Breast epithelium (tissue), 4 donors: ENCODE results near the gene PUM1. TPM values are rescaled to one million over a fixed set of nuclear protein-coding genes. Genes with fewer than 3 reads are reported as not detected.
"Not testable (repeated sequence)": the region's sequence is repeated elsewhere in the genome, so short reads cannot be mapped to it uniquely, and the experiment has no call there.

Experiments
- DNase-seq, 2 donors: peaks; one replicate each; pipeline ENCODE4 v3.0.0-alpha.2; 2019; ENCODE audit warnings: low spot score in 2 of 2
- H3K27ac ChIP-seq, 2 donors: fragments of 200-600 bp; sonication (generic) in 1 of 2; one replicate each; pipeline ENCODE4 v1.5.1; 2016 to 2019; ENCODE audit warnings: mild to moderate bottlenecking in 1 of 2
- H3K27me3 ChIP-seq, 2 donors: fragments of 200-600 bp; sonication (generic) in 1 of 2; one replicate each; pipeline versions ENCODE4 v1.5.1 to v1.6.0; 2017 to 2019; ENCODE audit warnings: control low read depth in 1 of 2, mild to moderate bottlenecking in 1 of 2
- H3K36me3 ChIP-seq: fragments of 200-600 bp; one replicate; pipeline ENCODE4 v1.5.1; 2019
- H3K4me1 ChIP-seq, 2 donors: fragments of 200-600 bp; sonication (generic); one replicate each; pipeline ENCODE4 v1.5.1; 2016 to 2019; ENCODE audit warnings: control low read depth in 1 of 2
- H3K4me3 ChIP-seq, 3 donors: fragments of 200-600 bp; sonication (generic); 1 replicate in 2 of 3; 2 replicates in 1 of 3; pipeline ENCODE4 v1.5.1; 2016 to 2019; ENCODE audit warnings: mild to moderate bottlenecking in 3 of 3, moderate library complexity in 2 of 3
- H3K9me3 ChIP-seq, 2 donors: fragments of 200-600 bp; sonication (generic) in 1 of 2; one replicate each; pipeline ENCODE4 v1.5.1; 2016 to 2019; ENCODE audit warnings: control low read depth in 1 of 2
- POLR2A ChIP-seq: fragments of 450-650 bp; IDR thresholded peaks from one replicate; pipeline ENCODE4 v1.6.1; 2016; ENCODE audit warnings: antibody characterized with exemption, mild to moderate bottlenecking, moderate library complexity
- POLR2AphosphoS5 ChIP-seq, 3 donors: sonication (generic); formaldehyde crosslinking; IDR thresholded peaks; one replicate each; pipeline ENCODE4 v1.6.1; 2017; ENCODE audit warnings: antibody characterized with exemption in 3 of 3
- intact Hi-C: fragments of 100-400 bp; cut with DNase I; formaldehyde crosslinking; loops from one replicate; pipeline ENCODE4 v1.15.1; 2023; ENCODE audit warnings: low total_unique reads
- total RNA-seq, 3 donors: library from RNA; depleted of rRNA; stranded (reverse); fragments of >200 nt; gene quantifications; one replicate each; pipeline ENCODE4 v1.1.0, GENCODE V29; 2016
- TF ChIP-seq, protein P1 (sequence below), 3 donors: fragments of 450-650 bp; IDR thresholded peaks; one replicate each; pipeline ENCODE4 v1.5.1; 2016 to 2017; ENCODE audit warnings: antibody characterized with exemption in 3 of 3, mild to moderate bottlenecking in 3 of 3, moderate library complexity in 3 of 3

PUM1 gene
- total RNA-seq, 3 donors from 2014 or later: 93.8 to 149 (median 116) TPM

GRCh38 chr1:30950700-30951099, 114.8 kb downstream of the PUM1 start:
- H3K27ac ChIP-seq: peak overlapping the region in 1 of 2 donors; percentile 57
- H3K4me3 ChIP-seq: no peak overlapping the region
- TF ChIP-seq, protein P1, sequence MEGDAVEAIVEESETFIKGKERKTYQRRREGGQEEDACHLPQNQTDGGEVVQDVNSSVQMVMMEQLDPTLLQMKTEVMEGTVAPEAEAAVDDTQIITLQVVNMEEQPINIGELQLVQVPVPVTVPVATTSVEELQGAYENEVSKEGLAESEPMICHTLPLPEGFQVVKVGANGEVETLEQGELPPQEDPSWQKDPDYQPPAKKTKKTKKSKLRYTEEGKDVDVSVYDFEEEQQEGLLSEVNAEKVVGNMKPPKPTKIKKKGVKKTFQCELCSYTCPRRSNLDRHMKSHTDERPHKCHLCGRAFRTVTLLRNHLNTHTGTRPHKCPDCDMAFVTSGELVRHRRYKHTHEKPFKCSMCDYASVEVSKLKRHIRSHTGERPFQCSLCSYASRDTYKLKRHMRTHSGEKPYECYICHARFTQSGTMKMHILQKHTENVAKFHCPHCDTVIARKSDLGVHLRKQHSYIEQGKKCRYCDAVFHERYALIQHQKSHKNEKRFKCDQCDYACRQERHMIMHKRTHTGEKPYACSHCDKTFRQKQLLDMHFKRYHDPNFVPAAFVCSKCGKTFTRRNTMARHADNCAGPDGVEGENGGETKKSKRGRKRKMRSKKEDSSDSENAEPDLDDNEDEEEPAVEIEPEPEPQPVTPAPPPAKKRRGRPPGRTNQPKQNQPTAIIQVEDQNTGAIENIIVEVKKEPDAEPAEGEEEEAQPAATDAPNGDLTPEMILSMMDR (IDR thresholded peaks at IDR 0.05): no peak
- TF ChIP-seq POLR2AphosphoS5 (IDR thresholded peaks at IDR 0.05) (no peak), POLR2A (no peak)
- DNase-seq: no peak
- intact Hi-C loops: no loop called here
- peaks cover 6% of the 10 kb centered on the region for H3K36me3 ChIP-seq
- no peaks in the 10 kb centered on the region for H3K9me3 ChIP-seq
- H3K27me3 ChIP-seq: no peaks in the 10 kb centered on the region
- no peaks in the 10 kb centered on the region for H3K4me1 ChIP-seq

DNA sequence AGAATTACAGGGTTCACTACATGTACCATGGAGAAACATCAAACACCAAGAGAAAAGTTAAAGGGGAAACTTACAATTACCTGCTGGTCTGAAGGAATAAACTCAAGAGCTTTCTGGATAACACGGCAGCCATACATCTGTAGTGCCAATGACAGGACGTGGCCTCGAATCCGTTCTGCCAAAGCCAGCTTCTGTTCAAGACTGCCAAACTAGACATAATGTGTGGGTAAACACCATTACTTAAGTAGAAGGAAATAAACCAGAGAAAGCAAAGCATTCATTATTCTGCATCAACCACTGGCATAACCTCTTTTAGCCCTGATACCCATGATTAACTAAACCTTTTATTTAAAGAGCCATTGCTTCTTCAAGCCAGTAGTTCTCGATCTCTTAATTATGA, 115.5 kb downstream of the PUM1 start:
- H3K9me3 ChIP-seq: no peaks in the 10 kb centered on the region
- no peak overlapping the region for H3K4me3 ChIP-seq
- TF ChIP-seq, protein P1 (IDR thresholded peaks at IDR 0.05): no peak
- TF ChIP-seq POLR2A: no peak
- TF ChIP-seq POLR2AphosphoS5 (IDR thresholded peaks at IDR 0.05): no peak
- H3K27me3 ChIP-seq: no peaks in the 10 kb centered on the region
- peaks cover 6% of the 10 kb centered on the region for H3K36me3 ChIP-seq
- intact Hi-C loops: no loop called here
- H3K4me1 ChIP-seq: no peaks in the 10 kb centered on the region
- H3K27ac ChIP-seq: peak overlapping the region in 1 of 2 donors; percentile 57
- no peak for DNase-seq

DNA sequence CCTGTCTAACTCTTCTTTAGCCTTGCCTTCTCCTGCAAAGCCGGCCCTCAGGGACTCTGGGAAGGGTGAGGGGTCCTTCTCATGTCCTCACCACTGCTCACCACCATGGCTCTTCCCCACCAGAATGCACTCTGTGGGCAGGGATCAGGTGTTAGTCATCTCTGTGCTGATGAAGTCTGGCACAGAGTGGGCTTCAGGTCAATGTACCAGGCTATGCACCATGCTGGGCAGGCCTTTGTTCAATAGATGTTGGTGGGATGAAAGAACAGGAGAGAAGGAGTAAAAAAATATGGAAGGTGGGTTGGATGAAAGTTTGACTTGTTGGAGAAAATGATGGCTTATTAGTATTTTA, 116.1 kb downstream of the PUM1 start:
- H3K27me3 ChIP-seq, H3K27ac ChIP-seq, DNase-seq, H3K4me1 ChIP-seq, H3K36me3 ChIP-seq, intact Hi-C loops, H3K9me3 ChIP-seq, H3K4me3 ChIP-seq: not testable (repeated sequence)

GRCh38 chr1:30948813-30949486, 116.6 kb downstream of the PUM1 start:
- H3K36me3 ChIP-seq, H3K9me3 ChIP-seq, H3K4me1 ChIP-seq, H3K27me3 ChIP-seq, DNase-seq, intact Hi-C loops, H3K4me3 ChIP-seq, H3K27ac ChIP-seq: not testable (repeated sequence)

DNA sequence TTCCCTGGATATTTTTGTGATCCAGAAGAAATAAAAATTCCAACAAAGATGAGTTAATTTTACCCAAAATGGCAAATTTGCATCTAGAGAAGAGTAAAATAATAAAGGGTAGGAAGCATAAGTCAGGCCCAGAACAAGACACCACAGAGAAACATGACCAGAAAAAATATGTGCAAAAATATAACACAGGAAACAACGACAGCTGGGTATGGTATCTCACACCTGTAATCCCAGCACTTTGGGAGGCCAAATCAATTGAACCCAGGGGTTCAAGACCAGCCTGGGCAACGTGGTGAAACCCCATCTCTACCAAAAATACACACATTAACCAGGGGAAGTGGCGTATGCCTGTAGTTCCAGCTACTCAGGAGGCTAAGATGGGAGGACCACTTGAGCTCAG, 117.2 kb downstream of the PUM1 start:
- no peaks in the 10 kb centered on the region for H3K9me3 ChIP-seq
- H3K27ac ChIP-seq: no peak overlapping the region
- no peaks in the 10 kb centered on the region for H3K4me1 ChIP-seq
- DNase-seq: no peak
- H3K27me3 ChIP-seq: no peaks in the 10 kb centered on the region
- peaks cover 6% of the 10 kb centered on the region for H3K36me3 ChIP-seq
- TF ChIP-seq, protein P1 (IDR thresholded peaks at IDR 0.05): no peak
- TF ChIP-seq POLR2A (no peak), POLR2AphosphoS5 (IDR thresholded peaks at IDR 0.05) (no peak)
- intact Hi-C loops: no loop called here
- H3K4me3 ChIP-seq: no peak overlapping the region

DNA sequence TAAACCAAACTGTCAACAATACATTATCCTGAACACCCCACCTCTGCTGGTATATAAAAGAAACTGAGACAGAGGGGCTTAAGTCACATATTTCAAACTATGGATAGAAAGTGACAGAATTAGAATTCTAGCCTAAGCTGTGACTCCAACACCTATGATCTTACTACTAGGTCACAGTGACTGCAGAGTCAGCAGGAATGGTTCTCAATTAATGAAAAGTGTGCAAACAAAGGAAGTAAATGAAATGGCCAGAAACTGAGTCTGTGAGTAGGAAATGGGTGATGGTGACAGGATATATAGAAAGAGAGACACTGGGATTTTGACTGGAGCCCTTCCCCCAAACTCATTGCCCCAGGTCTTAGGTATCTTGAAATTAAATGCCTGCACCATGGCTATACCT, 118.3 kb downstream of the PUM1 start:
- H3K4me3 ChIP-seq: no peak overlapping the region
- DNase-seq: no peak
- no peaks in the 10 kb centered on the region for H3K27me3 ChIP-seq
- no peaks in the 10 kb centered on the region for H3K9me3 ChIP-seq
- TF ChIP-seq POLR2A: no peak
- TF ChIP-seq, protein P1 (IDR thresholded peaks at IDR 0.05): no peak
- no peak for TF ChIP-seq POLR2AphosphoS5 (IDR thresholded peaks at IDR 0.05)
- H3K36me3 ChIP-seq: peaks cover 6% of the 10 kb centered on the region
- no peaks in the 10 kb centered on the region for H3K4me1 ChIP-seq
- H3K27ac ChIP-seq: no peak overlapping the region
- intact Hi-C loops: no loop called here
